MG63 (cell line): ENCODE results near the gene C2orf15. TPM values are rescaled to one million over a fixed set of nuclear protein-coding genes. Genes with fewer than 3 reads are reported as not detected.

Experiments
- DNase-seq: peaks from one replicate; pipeline ENCODE4 v3.0.0-alpha.2; 2020
- H3K27me3 ChIP-seq: fragments of 250-450 bp; sonication (Bioruptor Pico); 2 replicates; pipeline ENCODE4 v1.5.1; 2020; ENCODE audit warnings: mild to moderate bottlenecking, moderate library complexity
- H3K36me3 ChIP-seq: fragments of 250-450 bp; sonication (Bioruptor Pico); 2 replicates; pipeline ENCODE4 v1.5.1; 2020; ENCODE audit warnings: mild to moderate bottlenecking, moderate library complexity
- H3K4me3 ChIP-seq: fragments of 250-450 bp; sonication (Bioruptor Pico); 2 replicates; pipeline ENCODE4 v1.5.1; 2020; ENCODE audit warnings: mild to moderate bottlenecking, moderate library complexity
- H3K9me3 ChIP-seq: fragments of 250-450 bp; sonication (Bioruptor Pico); 2 replicates; pipeline ENCODE4 v1.5.1; 2020; ENCODE audit warnings: mild to moderate bottlenecking, moderate library complexity
- total RNA-seq: library from RNA; depleted of rRNA; stranded (reverse); fragments of >200 nt; shearing (Covaris generic); gene quantifications from 2 replicates; pipeline ENCODE4 v1.2.3, GENCODE V29; 2014; ENCODE audit warnings: low replicate concordance; rRNA removed

Gene C2orf15
- total RNA-seq, 1 experiment from 2014 or later = not detected

DNA sequence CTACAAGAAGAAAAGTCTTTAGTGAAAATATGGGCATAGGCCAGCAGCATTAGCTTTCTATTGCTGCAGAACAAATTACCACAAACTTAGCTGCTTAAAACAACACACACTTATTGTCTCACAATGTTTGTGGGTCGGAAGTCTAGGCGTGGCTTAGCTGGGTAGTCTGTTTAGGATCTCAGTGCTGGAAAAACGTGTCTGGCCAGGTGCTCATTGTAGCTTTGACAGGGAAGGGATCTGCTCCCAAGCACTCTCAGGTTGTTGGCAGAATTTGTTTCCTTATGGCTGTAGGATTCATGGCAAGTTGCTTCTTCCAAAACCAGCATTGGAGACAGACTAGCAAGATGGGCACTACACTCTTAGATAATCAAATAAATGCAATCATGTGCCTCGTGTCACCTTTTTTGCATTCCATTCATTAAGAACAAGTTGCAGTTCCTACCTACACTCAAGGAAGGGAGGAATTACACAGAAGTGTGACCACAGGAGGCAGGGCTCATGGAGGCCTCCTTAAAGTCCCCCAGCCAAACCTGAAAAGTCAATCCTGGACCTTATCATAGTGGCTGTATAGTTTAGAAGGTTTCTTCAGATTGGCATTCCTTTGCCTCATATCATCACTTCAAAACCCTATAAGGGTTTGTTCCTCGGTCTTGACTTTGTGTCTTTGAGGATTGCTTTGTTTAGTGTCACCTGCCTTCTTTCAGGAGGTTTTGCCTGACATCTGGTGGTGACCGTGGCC is 56.8 kb downstream of the C2orf15 start:
- Histone ChIP-seq H3K4me3 (no peak overlapping the region), H3K9me3 (no peaks in the 10 kb centered on the region), H3K36me3 (peaks cover 29% of the 10 kb centered on the region), H3K27me3 (no peaks in the 10 kb centered on the region)
- no peak for DNase-seq

- no peak for DNase-seq
These were observed 58.7 kb downstream of the C2orf15 start for GRCh38 chr2:99200076-99200800.

More at GRCh38 chr2:99200076-99200800, 58.7 kb downstream of the C2orf15 start:
- Histone ChIP-seq H3K9me3 (no peaks in the 10 kb centered on the region), H3K4me3 (no peak overlapping the region), H3K27me3 (no peaks in the 10 kb centered on the region), H3K36me3 (peaks cover 14% of the 10 kb centered on the region)

Other genes starting within 250 kb of the C2orf15 start
- gene CRACDL, start 205.5 kb upstream of the C2orf15 start, total RNA-seq = not detected in 2 replicates
- not detected in 2 replicates for gene TSGA10, start 13.2 kb downstream of the C2orf15 start, total RNA-seq
- 3.3 and 4.2 TPM in 2 replicates for gene LIPT1, start 13.3 kb downstream of the C2orf15 start, total RNA-seq
- gene MITD1, start 39.4 kb downstream of the C2orf15 start, total RNA-seq = 29.7 and 50.8 TPM in 2 replicates
- 50.3 and 59.7 TPM in 2 replicates for gene MRPL30, start 39.5 kb downstream of the C2orf15 start, total RNA-seq
- not detected in 2 replicates for gene LYG2, start 114.0 kb downstream of the C2orf15 start, total RNA-seq
- gene LYG1, start 159.5 kb downstream of the C2orf15 start, total RNA-seq = not detected in 2 replicates
- gene TXNDC9, start 194.6 kb downstream of the C2orf15 start, total RNA-seq = 92.3 and 129 TPM in 2 replicates
- gene EIF5B, start 195.7 kb downstream of the C2orf15 start, total RNA-seq = 3.6 and 4.7 TPM in 2 replicates